Mesothelial cell of epicardium (in vitro differentiated cells): ENCODE results near the gene SIPA1L3. TPM values are rescaled to one million over a fixed set of nuclear protein-coding genes. Genes with fewer than 3 reads are reported as not detected.

ENCODE experiments used
- DNase-seq, 2 experiments: peaks; one replicate each; pipeline ENCODE4 v3.0.0; 2021; ENCODE audit warnings: low spot score in 2 of 2; ENCODE audit not compliant: unreplicated experiment in 2 of 2
- H3K27ac Mint-ChIP-seq: 2 replicates; pipeline ENCODE4 v1.8.0; 2021; ENCODE audit warnings: mixed read lengths
- H3K27me3 Mint-ChIP-seq: 2 replicates; pipeline ENCODE4 v1.8.0; 2021; ENCODE audit warnings: low read depth, mixed read lengths
- H3K36me3 Mint-ChIP-seq: 2 replicates; pipeline ENCODE4 v1.8.0; 2021; ENCODE audit warnings: mixed read lengths
- H3K4me1 Mint-ChIP-seq: 2 replicates; pipeline ENCODE4 v1.8.0; 2021; ENCODE audit warnings: mixed read lengths
- H3K4me3 Mint-ChIP-seq: 2 replicates; pipeline ENCODE4 v1.8.0; 2021; ENCODE audit warnings: mild to moderate bottlenecking, moderate library complexity, mixed read lengths
- H3K9me3 Mint-ChIP-seq: 2 replicates; pipeline ENCODE4 v1.8.0; 2021; ENCODE audit warnings: mixed read lengths
- total RNA-seq: library from RNA; stranded (reverse); gene quantifications from 3 replicates; pipeline ENCODE4 v1.2.1, GENCODE V29; 2021
- TF ChIP-seq, protein P1 (sequence below): fragments of 200-600 bp; sonication (generic); IDR thresholded peaks from one replicate; pipeline ENCODE4 v1.5.0; 2021; ENCODE audit warnings: antibody characterized with exemption; ENCODE audit not compliant: unreplicated experiment

SIPA1L3 gene
- total RNA-seq, 1 donor from 2014 or later, result 58.2 TPM

DNA sequence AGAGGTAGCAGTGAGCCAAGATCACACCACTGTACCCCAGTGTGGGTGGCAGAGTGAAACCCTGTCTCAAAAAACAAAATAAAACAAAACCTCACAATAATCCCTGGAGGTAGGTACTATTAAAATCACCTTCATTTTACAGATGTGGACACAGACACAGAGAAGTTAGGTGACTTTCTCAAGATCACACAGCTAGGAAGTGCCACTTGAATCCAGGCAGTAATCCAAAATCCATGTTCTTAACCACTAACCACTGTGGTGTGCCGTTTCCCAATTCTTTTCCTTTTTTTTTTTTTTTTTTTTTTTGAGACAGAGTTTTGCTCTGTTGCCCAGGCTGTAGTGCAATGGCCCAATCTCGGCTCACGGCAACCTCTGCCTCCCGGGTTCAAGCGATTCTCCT, 340.1 kb downstream of the SIPA1L3 start:
- DNase-seq, result no peak
- Mint-ChIP-seq H3K4me1 (peaks cover 30% of the 10 kb centered on the region), H3K4me3 (no peak overlapping the region), H3K36me3 (no peaks in the 10 kb centered on the region), H3K27ac (no peak overlapping the region), H3K9me3 (no peaks in the 10 kb centered on the region), H3K27me3 (peaks cover 4% of the 10 kb centered on the region)
- TF ChIP-seq, protein P1, sequence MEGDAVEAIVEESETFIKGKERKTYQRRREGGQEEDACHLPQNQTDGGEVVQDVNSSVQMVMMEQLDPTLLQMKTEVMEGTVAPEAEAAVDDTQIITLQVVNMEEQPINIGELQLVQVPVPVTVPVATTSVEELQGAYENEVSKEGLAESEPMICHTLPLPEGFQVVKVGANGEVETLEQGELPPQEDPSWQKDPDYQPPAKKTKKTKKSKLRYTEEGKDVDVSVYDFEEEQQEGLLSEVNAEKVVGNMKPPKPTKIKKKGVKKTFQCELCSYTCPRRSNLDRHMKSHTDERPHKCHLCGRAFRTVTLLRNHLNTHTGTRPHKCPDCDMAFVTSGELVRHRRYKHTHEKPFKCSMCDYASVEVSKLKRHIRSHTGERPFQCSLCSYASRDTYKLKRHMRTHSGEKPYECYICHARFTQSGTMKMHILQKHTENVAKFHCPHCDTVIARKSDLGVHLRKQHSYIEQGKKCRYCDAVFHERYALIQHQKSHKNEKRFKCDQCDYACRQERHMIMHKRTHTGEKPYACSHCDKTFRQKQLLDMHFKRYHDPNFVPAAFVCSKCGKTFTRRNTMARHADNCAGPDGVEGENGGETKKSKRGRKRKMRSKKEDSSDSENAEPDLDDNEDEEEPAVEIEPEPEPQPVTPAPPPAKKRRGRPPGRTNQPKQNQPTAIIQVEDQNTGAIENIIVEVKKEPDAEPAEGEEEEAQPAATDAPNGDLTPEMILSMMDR, result no peak

DNA sequence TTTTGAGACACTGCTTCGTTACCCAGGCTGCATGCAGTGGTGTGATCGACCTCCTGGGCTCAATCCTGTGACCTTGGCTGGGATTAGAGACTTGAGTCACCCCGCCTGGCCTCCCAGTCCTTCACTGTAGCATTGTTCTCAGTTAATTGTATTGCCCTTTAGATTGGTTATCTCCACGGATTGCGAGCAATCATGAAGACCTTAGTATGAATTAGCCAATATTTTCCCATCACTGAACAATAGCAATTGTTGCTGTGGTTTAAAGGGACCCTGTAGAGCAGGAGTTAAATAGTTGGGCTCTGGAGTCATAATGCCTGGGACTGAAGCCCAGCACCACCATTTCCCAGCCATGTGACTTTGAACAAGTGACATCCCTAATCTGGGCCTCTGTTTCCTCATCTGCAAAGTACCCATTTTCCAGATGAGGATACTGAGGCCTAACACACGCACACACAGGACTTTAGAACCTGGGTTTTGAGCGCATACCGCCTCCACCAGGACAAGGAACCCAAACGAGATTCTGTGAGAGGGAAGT, 340.8 kb downstream of the SIPA1L3 start:
- TF ChIP-seq, protein P1, result no peak
- no peaks in the 10 kb centered on the region for H3K9me3 Mint-ChIP-seq
- no peaks in the 10 kb centered on the region for H3K36me3 Mint-ChIP-seq
- H3K4me3 Mint-ChIP-seq, result no peak overlapping the region
- DNase-seq, result no peak
- H3K4me1 Mint-ChIP-seq, result peaks cover 36% of the 10 kb centered on the region
- peaks cover 4% of the 10 kb centered on the region for H3K27me3 Mint-ChIP-seq
- no peak overlapping the region for H3K27ac Mint-ChIP-seq

DNA sequence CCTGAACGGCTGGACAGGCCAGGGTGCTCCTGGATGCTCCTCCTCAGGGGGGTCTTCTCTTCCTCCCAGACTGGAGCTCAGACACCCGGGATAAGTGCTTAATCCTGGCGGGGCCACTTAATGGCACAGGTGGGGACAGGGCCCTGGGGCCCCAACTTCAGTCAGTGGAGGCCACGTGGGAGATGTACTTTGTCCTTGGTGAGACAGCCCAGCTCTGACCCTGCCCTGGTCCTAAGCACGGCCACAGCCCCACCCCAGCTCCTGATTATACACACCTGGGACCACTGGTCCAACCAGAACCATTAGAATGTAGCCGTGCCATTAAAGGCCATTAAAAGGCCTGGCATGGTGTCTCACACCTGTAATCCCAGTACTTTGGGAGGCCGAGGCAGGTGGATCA, 341.4 kb downstream of the SIPA1L3 start:
- no peaks in the 10 kb centered on the region for H3K36me3 Mint-ChIP-seq
- H3K27ac Mint-ChIP-seq, result no peak overlapping the region
- H3K4me1 Mint-ChIP-seq, result peaks cover 41% of the 10 kb centered on the region

DNA sequence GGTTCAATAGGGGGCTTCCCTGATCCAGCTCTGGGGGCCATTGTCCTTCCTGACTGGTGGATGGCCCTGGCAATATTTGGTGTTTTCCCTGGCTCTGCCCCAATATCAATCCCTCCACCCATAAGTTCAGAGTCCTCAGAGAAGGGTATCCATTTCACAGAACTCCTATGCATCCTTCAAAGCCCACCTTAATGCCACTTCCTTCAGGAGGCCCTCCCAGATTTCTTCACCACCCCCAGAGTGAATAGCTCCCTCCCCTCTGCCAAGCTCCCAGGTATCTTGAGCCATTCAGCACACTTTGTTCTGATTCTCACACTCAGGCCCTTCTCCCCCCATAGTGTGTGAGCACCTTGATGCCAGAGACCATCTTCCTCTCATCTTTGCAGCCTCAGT, 343.4 kb downstream of the SIPA1L3 start:
- H3K27me3 Mint-ChIP-seq, result no peaks in the 10 kb centered on the region
- H3K4me3 Mint-ChIP-seq, result no peak overlapping the region
- H3K27ac Mint-ChIP-seq, result peak overlapping the region; percentile 71
- no peak for DNase-seq
- H3K9me3 Mint-ChIP-seq, result no peaks in the 10 kb centered on the region
- H3K4me1 Mint-ChIP-seq, result peaks cover 39% of the 10 kb centered on the region
- TF ChIP-seq, protein P1, result no peak
- no peaks in the 10 kb centered on the region for H3K36me3 Mint-ChIP-seq

More for the DNA sequence above, 341.4 kb downstream of the SIPA1L3 start:
- TF ChIP-seq, protein P1, result no peak
- no peak overlapping the region for H3K4me3 Mint-ChIP-seq
- H3K27me3 Mint-ChIP-seq, result peaks cover 4% of the 10 kb centered on the region
- no peak for DNase-seq
- no peaks in the 10 kb centered on the region for H3K9me3 Mint-ChIP-seq

DNA sequence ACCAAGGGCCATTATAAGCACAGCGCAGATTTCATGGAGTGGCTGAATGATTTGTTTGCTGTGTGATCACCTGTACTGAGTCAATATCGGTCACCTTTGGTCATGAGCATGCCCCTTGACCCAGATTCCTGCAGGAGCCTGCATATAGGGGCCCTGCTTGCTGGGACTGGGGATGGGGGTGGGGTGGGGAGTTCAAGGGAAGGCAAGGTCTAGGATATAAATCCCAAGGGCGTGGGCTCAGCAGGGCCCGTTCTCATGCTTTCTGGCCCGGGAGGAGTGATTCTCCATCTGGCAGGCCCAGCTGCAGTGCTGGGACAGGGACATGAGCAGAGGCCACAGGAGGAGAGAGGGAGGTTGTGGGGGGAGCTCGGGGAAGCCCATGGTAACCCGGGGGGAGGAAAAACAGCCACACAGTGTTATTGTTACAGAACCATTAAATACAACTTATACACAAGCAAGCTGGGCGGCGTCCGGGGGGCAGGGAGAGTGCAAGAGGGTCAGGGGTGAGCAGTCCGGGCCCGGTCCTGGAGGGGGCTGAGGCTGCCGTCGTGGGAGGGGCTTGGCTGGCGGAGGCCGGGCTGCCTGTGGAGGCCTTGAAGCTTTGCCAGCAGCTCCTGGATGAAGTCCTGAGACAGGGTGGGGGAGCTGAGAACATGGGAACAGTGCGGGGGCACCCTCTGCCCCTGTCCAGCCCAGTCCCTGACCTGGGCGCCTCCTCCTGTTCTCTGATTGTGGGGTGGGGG, 344.0 kb downstream of the SIPA1L3 start:
- TF ChIP-seq, protein P1, result no peak
- Mint-ChIP-seq H3K9me3 (no peaks in the 10 kb centered on the region), H3K36me3 (no peaks in the 10 kb centered on the region), H3K27ac (peak overlapping the region; percentile 89), H3K4me3 (no peak overlapping the region), H3K27me3 (no peaks in the 10 kb centered on the region), H3K4me1 (peaks cover 40% of the 10 kb centered on the region)
- DNase-seq, result no peak
